Stimulated activated CD4-positive, alpha-beta T cell treated with anti-CD3 and anti-CD28 coated beads, Interleukin-2, amount 100 ng/mL, for 4 hours (primary cell): ENCODE measurements around the gene GPR17.

Source experiments
- DNase-seq: peaks from one replicate; pipeline ENCODE4 v3.0.0-alpha.2; 2020; ENCODE audit warnings: low read depth

Gene GPR17

GRCh38 chr2:127614731-127615130, 31.2 kb upstream of the GPR17 start:
- no peak for DNase-seq

DNA sequence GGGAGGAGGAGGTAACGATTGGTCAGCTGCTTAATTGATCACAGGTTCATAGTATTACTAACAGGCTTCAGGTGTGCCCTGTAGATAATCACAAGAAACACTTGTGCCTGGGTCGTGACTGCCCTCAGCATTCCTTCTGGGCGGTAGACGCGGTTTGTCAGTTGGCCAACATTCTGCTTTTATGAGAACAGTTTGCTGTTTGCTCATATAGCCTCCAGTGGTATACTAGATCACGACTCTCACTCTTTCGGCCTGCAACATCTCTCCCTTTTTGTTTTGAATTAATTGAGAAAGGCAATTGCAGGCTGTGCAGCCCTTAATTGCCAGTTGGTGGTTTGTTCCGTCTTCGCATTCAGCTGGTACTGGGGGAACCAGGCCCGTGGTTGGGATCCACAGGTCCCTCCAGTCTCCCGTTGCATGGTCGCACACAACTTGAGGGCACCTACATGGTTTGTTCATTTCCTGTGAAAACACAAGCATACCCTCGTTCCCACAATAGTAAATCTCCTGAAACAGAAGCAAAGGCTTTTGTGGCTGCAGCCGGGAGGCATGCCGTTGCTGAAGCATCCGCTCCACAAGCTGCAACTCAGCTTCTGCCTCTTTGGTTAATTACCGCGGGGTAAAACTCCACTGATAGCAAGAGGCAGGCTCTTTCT, 30.3 kb upstream of the GPR17 start:
- DNase-seq = no peak

GRCh38 chr2:127618551-127619202, 27.3 kb upstream of the GPR17 start:
- DNase-seq = no peak

- DNase-seq = no peak
Observed at GRCh38 chr2:127619203-127619590, 26.8 kb upstream of the GPR17 start.

- DNase-seq = no peak
Observed at GRCh38 chr2:127619877-127620705, 25.9 kb upstream of the GPR17 start.

GRCh38 chr2:127620866-127621265, 25.1 kb upstream of the GPR17 start:
- no peak for DNase-seq

DNA sequence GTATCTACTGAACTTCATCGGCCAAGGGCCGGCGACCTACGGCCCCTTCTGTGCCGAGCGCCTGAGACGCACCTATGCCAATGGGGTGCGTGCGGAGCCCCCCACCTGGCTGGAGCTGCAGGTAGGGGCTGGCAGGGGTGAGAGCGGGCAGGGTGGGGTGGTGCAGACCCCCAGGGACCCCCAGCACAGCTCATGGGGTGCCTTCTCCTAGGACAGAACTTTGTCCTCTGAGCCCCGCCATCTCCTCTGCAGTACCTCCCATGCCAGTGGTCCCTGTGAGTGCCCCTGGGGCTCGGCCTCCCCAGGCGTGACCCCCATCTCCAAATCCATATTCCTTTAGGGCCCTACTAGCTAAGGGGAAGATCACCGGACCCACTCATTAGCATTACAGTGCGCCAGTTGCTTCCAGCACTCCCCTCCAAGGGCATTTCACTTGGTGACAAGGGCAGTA, 23.9 kb upstream of the GPR17 start:
- DNase-seq = no peak

GRCh38 chr2:127622561-127623387, 23.2 kb upstream of the GPR17 start:
- DNase-seq = no peak

DNA sequence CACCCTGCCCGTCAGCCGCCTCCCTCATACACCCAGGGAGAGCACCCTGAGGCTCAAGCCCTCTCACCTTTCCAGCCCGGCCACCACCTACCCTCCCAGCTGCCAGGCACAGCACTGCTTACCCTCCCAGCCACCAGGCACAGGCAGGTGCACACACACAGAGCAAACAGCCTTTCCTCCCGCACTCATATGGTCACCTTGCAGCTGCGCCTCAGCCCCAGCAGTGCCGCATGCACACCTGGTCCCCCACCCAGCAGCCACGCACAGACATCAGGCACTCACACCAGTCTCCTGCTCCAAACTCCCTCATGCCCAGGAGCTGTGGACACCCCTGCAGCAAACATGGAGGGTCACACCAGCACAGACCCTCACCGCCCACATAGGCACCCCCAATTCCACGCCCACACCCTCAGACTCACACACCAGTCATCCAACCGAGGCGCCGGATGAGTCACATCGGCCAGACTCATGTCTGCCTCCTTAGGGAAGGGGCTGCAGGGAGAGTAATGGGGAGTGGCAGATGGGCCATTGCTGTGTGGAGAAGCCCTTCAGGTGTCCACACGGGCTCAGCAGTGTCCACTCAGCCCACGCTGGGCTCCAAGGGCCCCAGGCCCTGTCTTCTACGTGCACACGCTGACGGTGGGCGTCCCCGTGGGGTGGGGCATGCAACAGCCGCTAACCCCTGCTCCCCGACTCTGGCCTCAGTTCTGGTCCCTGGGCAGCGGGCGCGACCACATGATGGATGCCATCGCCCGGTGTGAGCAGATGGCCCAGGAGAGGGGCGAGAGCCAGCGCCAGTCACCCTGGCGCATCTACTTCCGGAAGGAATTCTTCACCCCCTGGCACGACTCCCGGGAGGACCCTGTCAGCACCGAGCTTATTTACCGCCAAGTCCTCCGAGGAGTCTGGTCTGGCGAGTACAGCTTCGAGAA, 22.3 kb upstream of the GPR17 start:
- DNase-seq = no peak

DNA sequence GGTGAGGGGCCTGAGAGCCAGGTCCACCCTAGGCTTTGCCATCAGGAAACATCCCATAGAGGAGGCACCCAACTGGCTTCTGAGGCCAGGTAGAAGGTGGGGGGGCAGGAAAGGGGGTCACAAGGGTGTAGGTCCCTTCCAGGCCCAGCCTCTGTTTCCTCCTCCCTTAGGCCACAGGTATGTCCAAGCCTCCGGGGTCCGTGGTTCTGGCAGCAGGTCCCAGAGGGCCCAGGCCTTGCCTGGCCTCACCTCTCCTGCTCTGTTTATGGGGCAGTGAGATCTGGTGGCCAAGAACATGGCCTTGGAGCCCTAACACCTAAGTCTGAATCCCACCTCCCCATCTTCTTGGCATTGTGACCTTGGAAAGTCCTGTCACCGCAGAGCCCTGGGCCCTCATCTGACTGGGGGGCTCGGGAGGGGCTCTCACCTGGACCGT, 21.6 kb upstream of the GPR17 start:
- no peak for DNase-seq

- no peak for DNase-seq
Observed at GRCh38 chr2:127624756-127625571, 21.0 kb upstream of the GPR17 start.

- DNase-seq = no peak
Observed at GRCh38 chr2:127625572-127625951, 20.4 kb upstream of the GPR17 start.

GRCh38 chr2:127626175-127626574, 19.8 kb upstream of the GPR17 start:
- no peak for DNase-seq

DNA sequence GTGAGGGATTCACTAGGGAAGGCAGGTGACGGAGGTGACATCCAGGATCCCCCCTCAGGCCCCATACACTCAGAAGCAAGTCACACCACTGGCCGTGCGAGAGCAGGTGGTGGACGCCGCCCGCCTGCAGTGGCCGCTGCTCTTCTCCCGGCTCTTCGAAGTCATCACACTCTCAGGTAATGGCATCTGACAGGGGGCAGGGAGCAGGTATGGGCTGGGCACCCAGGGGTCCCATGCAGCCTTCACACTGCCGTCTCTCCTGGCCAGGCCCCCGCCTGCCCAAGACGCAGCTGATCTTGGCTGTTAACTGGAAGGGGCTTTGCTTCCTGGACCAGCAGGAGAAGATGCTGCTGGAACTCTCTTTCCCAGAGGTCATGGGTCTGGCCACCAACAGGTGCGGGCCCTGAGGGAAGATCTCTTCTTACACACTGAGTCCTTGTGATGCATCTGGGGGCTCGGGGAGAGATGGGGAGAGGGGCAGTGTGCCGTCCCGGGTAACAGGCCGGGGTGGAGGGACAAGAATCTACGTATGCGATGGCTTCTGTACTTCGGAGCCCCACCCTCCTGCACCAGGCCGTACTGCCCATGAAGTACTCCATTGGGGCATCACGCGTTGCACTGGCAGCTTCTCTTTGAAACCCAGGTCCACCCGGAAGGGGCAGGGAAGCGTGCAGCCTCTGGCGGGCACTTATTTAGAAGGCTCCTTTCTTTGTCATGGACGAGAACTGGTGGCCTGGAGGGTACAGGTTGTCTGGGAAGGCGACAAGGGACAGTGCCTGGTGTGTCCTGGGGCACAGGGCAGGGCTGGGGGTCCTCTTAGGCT, 18.8 kb upstream of the GPR17 start:
- DNase-seq = no peak

DNA sequence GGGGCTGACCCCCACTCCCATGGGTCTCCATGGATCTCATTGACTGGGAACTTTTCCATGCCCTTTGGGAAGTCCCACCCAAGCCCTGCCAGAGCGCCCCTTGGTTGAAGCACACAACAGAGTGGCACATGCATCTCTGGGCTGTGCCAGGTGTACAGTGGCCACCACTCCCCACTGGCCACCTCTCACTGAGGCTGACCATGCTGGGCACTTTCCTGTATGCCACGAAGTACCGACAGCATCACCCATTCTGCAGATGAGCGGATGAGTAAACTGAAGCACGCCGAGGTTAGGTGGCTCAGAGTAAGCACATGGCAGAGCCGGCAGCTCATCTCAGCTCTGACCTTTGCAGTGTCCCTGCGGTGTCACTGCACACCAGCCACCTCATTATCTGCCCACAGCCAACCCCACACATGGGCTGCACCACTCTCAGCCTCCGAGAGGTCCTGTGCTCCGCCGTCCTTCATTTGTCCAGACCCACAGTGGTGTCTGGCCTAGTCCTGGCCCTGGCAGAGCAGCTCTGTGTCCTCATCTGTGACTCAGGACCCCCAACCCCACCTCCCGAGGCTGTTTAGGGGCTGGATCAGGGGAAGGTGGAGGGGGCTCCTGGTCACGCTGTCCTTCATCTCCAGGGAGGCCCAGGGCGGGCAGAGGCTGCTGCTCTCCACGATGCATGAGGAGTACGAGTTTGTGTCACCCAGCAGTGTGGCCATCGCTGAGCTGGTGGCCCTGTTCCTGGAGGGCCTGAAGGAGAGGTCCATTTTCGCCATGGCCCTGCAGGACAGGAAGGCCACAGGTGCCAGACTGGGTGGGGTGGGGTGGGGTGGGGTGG, 18.0 kb upstream of the GPR17 start:
- DNase-seq = no peak

DNA sequence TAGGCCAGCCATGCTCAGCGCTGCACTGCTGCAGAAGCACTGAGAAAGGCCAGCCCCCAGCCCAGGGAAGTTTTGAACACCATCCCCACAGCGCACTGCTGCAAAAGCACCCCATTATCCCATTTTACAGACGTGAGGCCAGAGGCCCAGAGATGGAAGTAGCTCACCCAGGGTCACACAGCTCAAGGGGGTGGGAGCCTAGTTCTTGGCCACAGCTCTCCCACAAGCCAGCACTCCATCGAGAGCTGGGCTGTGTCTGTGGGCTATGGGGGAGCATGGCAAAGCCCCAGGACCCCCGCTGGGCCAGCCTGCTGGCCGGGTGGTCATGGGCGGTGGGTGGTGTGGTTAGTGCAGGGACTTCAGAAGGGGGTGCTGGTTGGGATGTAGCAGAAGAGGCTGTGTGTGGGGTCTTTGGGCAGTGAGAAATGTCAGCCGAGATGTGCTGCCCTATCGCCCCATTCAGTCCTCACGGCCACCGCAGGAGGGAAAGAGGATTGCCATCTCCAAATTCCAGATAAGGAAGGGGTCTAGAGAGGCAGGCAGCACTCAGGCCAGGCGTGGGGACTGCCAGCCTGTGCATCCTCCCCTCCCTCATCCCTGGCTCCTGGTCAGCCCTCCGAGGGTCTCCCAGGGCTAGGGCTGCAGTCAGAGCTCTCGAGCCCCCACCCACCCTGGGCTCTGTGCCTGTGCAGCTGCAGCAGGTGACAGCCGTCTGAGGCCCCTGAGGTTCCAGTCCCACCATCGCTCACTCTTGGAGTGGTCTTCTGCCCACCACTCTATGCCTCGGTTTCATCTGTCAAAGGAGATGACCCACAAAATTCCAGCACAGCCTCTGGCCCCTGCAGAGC, 17.0 kb upstream of the GPR17 start:
- no peak for DNase-seq

GRCh38 chr2:127629637-127630036, 16.3 kb upstream of the GPR17 start:
- DNase-seq = no peak
